Stimulated activated CD4-positive, alpha-beta T cell treated with anti-CD3 and anti-CD28 coated beads, Interleukin-1b, Interleukin-23, amount 100 ng/mL, for 24 hours (primary cell): ENCODE measurements around the gene ANKRD39.
"Not testable (repeated sequence)": the region's sequence is repeated elsewhere in the genome, so short reads cannot be mapped to it uniquely, and the experiment has no call there.

Experiments used
- DNase-seq, 4 experiments: peaks; one replicate each; pipeline ENCODE4 v3.0.0-alpha.2; 2020; ENCODE audit warnings: low read depth in 4 of 4, low spot score in 1 of 4

Gene ANKRD39

DNA sequence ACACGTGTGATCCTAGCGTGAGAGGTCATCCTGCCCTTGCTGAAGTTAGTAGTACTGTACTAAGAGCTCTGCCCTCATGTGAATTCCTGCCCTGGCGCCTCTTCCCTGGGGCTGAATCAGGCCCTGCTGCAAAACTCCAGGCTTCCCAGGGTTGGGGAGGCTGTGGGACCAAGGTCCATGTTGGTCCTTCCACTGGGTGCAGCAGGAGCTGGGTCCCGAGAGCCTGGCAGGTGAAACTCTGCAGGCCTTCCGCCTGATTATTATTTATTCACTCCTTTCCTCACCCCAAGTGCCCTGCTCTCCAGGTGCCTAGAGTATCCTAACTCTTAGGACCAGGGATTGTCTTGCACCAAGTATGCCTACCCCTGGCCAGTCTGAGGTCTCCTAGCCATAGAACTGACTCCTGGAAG lies 47.0 kb downstream of the ANKRD39 start:
- no peak for DNase-seq

DNA sequence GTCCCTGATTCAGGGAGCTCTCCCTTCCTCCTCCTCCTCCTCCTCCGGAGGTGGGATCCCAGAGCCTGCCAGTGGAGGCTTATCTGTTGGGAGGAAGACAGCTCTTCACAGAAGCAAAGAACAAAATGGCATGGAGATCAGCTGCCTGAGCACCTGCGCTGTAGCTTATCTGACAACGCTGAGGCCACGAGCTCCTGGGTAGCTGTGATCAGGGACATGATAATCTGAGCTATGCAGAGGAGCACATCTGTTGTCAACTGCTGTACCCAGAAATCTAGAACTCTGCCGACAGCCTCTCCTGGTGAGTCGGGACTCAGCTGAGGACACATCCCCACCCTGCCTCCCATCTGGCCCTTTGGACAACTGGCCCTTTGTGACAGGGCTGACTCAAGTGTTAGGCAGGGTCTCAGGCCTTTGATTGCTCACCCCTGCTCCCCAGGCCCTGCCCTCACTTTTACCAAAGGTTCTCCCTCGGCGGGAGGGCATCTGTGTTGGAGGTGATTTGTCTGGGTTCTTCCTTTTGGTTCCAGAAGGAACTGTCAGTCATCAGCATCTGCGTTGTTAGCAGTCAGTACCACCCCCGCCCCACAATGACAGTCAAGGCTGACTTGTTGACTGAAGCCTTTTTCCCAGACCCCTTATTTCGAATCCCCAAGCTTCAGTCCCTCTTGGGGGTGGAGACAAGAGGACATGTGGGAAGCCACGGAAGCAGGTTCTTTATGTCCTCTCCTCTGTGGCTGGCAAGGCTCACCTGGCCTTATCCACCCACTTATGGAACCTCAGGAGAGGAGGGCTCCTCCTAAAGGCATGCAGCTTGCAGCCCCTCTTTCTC lies 47.6 kb downstream of the ANKRD39 start:
- DNase-seq = no peak

DNA sequence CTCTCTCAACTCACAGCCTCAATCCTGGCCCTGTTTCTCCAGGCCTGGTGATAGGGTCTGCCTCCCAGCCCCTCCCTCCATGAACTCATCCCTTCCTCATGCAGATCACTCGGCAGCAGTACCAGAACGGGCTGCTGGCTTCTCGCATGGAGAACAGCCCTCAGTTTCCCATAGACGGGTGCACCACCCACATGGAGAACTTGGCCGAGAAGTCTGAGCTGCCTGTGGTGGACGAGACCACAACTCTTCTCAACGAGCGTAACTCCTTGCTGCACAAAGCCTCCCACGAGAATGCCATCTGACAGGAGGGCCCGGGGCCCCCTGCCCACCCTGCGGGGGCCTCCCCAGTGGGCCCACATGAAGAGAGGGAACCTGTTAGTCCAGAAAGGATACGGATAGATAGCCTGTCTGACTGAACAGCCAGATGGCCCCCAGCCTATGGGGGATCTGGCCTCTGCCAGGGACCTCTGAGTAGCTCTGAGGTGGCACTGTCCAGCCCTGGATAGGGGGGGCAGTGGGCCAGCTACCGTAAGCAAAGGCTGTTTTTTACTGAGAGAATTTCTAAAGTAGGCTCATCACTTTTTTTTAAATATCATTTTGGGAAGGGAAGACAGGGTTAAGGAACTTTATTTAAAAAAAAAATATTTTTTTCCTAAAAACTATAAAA lies 48.5 kb downstream of the ANKRD39 start:
- DNase-seq = no peak

DNA sequence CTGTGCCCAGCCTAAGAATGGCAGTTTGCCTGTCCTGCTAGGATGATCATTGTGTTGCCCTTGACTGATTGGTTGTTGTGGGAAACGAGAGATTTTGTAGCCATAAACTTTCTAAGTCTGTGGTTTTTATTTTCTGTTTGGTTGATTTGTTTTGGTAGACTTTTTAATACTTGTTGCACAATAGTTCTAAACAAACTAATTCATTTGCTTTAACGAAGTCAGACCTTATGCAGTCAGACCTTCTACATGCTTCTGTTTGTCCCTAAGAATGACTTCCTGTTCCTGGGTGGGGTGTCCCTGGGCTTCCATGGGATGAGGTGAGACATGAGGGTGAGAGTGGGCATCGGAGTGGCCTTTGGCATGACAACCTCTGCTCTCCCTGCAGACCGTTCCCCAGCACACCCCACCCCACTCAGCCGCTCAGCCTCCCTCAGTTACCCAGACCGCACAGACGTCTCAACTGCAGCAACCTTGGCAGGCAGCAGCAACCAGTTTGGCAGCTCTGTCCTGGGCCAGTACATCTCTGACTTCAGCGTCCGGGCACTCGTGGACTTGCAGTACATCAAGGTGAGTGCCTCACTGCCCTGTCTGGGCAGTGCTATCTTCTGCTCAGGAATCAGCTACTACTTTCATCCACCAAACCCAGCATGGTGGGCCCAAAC lies 49.5 kb downstream of the ANKRD39 start:
- no peak for DNase-seq

DNA sequence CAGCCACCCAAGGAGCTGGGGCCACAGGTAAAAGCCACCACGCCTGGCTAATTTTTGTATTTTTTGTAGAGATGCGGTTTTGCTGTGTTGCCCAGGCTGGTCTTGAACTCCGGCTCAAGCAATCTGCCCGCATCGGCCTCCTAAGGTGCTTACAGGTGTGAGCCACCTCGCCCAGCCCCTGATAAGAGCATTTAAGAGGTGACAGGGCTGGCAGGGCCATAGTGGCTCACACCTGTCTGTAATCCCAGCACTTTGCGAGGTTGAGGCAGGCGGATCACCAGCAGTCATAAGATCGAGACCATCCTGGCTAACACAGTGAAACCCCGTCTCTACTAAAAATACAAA lies 50.7 kb downstream of the ANKRD39 start:
- no peak for DNase-seq

DNA sequence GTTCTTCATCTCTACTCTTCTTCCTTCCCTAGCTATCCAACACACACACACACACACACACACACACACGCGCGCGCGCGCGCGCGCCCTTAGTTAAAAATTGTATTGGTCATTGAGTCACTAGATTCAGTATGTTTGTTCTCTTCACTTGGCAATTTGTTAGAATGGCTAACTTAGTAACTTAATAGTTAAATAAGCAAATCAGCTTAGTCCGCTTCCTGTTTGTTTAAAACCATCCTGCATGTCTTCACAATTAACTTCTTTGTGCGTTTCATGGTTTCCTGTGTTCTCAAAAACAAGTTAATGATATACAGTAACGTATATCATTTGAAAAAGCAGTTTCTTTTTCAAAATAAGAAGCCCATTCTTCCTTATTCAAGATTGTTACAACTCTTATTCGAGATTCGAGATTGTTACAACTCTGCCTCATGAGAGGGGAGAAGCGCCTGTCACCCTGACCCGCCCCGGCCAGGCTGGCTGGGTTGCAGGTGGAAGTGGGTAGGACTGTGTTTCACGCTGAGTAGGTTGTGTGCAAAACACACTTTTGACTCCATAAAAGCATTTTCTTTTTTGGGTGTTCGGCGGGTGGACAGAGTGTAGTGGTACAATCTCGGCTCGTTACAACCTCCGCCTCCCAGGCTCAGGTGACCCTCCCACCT lies 51.2 kb downstream of the ANKRD39 start:
- DNase-seq = no peak

DNA sequence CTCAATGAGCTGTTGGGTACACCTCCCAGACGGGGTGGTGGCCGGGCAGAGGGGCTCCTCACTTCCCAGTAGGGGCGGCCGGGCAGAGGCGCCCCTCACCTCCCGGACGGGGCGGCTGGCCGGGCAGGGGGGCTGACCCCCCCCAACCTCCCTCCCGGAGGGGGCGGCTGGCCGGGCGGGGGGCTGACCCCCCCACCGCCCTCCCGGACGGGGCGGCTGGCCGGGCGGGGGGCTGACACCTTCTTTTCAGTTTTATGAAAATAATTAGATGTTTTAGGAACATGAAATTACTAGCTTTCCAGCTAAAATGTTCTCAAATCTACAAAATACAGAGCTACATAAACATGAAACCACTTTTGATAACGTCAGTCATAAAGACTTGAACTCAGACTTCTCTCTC lies 51.9 kb downstream of the ANKRD39 start:
- DNase-seq = not testable (repeated sequence)

DNA sequence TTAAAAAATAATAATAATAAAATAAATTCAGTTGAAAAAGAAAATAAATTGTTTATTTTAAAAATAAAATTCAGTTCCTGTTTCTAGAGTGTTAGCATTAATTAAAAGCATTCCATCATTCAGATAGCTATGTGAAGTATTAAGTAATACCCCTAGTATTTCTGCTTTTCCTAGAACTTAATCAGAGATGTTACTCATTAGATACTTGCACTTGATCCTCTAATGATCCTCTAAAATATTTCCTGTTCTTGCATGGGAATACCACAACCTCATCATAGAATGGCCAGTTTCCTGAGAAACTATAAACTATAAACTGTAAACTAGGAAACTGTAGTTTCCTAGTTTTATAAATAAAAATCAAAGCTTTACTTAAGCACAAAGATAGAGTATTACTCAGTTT lies 52.8 kb downstream of the ANKRD39 start:
- no peak for DNase-seq

DNA sequence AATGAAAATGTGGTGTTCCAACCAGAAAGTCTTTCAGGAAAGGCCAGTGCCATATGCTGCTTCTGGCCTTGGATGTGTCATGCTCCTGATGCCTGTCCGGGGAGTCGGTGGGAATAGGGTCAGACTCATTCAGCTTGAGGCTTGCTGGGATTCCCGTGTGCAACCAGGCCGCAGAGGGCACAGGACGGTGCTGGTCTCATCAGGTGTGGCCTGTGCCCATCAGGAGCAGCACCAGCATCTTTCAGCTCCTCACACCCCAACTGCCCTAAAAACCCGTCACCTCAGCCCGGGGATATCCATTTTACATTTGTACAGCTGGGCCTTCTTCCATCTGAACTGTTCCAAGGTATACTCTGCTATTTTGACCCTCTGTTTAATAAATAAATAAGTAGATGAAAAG lies 55.1 kb downstream of the ANKRD39 start:
- no peak for DNase-seq

DNA sequence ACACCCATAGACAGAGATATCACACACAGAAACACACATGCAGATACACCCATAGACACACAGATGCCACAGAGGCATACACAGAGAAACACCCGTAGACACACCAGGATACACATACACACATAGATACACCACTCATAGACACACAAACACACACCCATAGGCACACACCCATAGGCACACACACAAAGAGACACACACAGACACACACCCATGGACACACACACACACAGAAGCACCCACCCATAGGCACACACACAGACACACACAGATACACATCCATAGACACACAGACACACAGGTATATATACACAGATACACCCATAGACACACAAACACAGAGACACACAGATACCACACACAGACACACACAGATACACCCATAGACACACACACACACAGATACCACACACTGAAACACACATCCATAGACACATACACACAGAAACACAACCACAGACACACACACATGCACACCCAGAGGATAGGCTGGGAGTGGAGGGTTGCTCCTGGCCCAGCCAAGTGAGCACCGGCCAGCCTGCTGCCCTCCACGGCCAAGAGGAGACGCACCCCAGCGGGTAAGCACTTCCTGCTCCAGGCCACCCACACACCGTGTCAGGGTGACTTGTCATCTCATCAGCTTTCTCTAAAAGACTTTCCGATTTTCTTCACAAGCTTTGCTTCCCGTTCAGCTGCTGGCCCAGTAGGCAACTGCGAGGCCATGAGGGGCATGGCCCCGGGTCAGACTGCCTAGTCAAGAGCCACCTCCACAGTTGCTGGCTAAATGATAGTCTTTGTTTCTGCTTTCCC lies 55.8 kb downstream of the ANKRD39 start:
- DNase-seq = peak in 2 of 4 experiments; percentile 17 to 33

DNA sequence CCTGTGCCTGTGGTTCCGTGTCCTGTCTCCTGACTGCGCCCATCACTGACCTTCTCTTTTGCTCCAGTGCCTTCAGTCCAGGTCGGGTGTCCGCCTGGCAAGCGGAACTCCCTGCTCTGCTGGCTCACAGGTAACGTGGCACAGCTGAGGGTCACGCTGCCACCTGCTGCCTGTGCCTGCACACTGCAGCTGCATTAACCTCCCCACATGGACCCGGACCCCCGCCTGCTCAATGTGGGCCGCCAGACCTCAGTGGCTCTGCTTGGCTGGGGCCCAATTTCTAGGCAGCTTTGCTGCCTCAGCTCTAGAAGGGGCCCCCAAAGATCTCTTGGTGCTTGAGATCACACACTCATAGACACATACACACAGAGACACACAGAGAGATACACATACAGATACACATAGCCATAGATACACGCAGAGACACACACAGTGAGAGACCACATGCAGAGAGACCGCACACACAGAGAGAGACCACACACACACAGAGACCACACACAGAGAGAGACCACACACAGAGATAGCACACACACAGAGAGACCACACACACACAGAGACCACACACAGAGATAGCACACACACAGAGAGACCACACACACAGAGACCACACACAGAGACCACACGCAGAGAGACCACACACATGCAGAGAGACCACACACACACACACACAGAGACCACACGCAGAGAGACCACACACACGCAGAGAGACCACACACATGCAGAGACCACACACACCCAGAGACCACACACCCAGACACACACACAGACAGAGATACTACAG lies 56.6 kb downstream of the ANKRD39 start:
- peak in 3 of 4 experiments; percentile 52 to 64 (median 63) for DNase-seq

DNA sequence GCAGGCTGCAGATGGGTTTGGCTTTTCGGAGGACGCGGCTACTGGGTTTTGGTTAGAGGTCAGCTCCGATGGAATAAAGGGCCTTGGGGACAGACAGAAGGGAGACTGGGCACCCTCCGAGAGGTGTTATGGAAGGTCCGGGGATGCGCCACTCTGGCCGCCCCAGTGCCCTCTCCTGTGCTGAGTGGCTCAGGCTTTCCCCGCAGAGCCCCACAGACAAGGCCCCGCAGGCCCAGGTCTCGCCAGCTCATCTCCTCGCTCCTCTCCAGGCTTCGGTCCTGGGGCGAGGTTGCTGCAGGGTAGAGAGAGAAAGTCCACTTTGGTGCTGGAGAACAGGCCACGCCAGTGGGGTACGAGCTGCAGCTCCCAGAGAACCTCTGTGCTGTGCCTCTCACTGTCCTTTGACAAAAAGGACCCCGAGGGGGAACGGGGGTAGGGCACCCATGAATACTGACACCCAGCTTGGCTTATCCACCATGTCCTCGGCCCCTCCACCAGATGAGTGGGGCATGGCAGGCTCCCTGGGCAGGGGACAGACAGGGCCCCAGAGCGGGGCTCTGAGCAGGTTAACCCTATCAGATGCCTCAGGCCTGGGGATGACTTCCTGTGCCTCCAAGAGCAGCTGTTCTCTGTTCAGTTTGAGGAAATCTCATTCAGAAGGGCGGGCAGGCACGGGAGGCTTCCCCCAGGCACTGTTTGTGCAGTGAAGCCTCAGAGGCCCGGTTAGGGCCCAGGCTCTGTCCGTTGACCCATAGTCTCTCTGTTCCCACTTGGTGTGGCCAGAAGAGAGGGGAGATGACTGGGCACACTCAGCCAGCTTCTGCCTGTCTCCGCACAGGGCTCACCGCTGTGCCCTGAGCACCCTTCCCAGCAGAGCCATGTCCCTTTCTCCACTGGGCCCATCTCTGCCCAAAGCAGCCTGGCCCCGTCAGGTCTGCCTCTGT lies 57.5 kb downstream of the ANKRD39 start:
- DNase-seq = no peak

DNA sequence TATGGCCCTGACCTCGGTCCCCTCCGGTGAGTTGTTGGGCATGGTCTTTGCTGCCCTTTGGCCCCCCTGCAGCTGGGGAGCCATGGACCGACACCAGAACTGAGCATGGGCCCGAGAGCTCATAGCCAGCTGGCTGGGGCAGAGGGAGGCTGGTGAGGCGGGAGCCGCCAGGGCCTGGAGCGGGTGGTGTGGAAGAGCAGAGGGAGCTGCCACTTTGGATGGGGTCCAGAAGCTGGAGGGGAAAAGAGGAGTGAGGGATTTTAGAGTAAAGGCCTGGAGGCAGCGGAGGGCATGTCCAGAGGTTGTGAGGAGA lies 58.2 kb downstream of the ANKRD39 start:
- no peak for DNase-seq

DNA sequence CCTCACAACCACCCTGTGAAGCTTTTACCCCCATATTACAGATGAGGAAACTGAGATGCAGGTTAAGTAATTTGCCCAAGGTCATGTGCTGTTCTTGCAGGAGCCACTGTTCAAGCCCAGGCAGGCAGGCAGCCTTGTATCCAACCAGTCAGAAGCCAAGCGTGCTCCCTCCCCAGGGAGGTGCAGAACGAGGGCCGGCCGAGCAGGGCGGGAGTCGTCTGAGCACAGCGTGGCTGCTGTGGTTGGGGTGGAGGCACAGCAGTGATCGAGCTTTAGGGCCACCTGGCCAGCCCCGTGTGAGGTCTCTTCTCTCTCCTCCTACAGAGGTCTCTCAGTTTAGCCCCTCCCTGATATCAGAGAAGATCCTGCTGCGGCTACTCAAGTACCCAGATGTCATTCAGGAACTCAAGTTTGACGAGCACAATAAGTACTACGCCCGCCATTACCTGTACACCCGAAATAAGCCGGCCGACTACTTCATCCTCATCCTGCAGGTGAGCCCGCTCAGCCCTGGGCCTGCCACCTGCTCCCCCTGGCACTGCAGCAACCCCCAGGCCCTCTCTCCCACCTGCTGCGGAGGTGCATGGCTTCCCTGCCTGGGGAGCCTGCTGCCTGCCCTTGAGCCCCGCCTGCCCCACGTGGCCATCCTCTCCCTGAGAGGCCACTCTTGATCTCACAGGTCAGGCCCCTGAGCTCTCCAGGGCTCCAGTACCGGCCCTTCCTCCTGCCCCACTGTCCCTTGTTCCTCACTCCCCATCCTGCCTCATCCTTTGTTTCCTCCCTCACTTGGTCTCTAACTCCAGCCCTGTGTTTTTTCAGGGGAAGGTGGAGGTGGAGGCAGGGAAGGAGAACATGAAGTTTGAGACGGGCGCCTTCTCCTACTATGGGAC lies 58.8 kb downstream of the ANKRD39 start:
- no peak for DNase-seq
